Kidney (tissue), 14 donors: ENCODE measurements around the gene EPHA4. TPM values are rescaled to one million over a fixed set of nuclear protein-coding genes. Genes with fewer than 3 reads are reported as not detected.

Experiments used
- DNase-seq, 5 donors: peaks; one replicate each; pipeline ENCODE4 v3.0.0-alpha.2; 2013 to 2020
- FAIRE-seq: peaks from 2 replicates; lab custom pipeline; 2012; peaks lifted over from hg19 to GRCh38; lab: Jason Lieb, UNC
- H3K27ac ChIP-seq, 2 donors: one replicate each; pipeline ENCODE4 v1.7.0; 2013; ENCODE audit warnings: low read depth in 2 of 2, low read length in 2 of 2, inconsistent platforms in 1 of 2
- H3K27me3 ChIP-seq: one replicate; pipeline ENCODE4 v1.7.1; 2013; ENCODE audit warnings: low read length, inconsistent platforms; ENCODE audit not compliant: control insufficient read depth, insufficient read depth
- H3K36me3 ChIP-seq, 3 donors: one replicate each; pipeline versions ENCODE4 v1.7.0 to v1.7.1; 2013; ENCODE audit warnings: low read length in 3 of 3, control low read depth in 1 of 3, inconsistent platforms in 1 of 3; ENCODE audit not compliant: insufficient read depth in 3 of 3, control insufficient read depth in 2 of 3
- H3K4me1 ChIP-seq, 3 donors: one replicate each; pipeline versions ENCODE4 v1.7.0 to v1.7.1; 2013; ENCODE audit warnings: low read length in 3 of 3, inconsistent platforms in 1 of 3, low read depth in 1 of 3; ENCODE audit not compliant: control insufficient read depth in 2 of 3, insufficient read depth in 2 of 3
- H3K4me3 ChIP-seq, 3 donors: one replicate each; pipeline versions ENCODE4 v1.7.0 to v1.8.1; 2013; ENCODE audit warnings: low read length in 3 of 3, control low read depth in 1 of 3, inconsistent platforms in 1 of 3
- H3K9ac ChIP-seq, 3 donors: one replicate each; pipeline versions ENCODE4 v1.7.0 to v1.7.1; 2013; ENCODE audit warnings: low read length in 3 of 3, control low read depth in 1 of 3, inconsistent platforms in 1 of 3
- H3K9me3 ChIP-seq, 3 donors: one replicate each; pipeline versions ENCODE4 v1.7.0 to v1.7.1; 2013; ENCODE audit warnings: low read length in 3 of 3, control low read depth in 1 of 3, inconsistent platforms in 1 of 3; ENCODE audit not compliant: control insufficient read depth in 2 of 3, insufficient read depth in 1 of 3
- CTCF ChIP-seq: IDR thresholded peaks from 3 replicates; pipeline ENCODE4 v1.5.1; 2012; ENCODE audit warnings: mild to moderate bottlenecking, moderate library complexity, borderline replicate concordance; ENCODE audit not compliant: insufficient read depth; ENCODE audit errors: extremely low read depth
- intact Hi-C: fragments of 100-400 bp; cut with DNase I; formaldehyde crosslinking; loops from one replicate; pipeline ENCODE4 v1.11.1; 2022
- polyA plus RNA-seq: library from polyadenylated mRNA; stranded (reverse); fragments of 350-450 nt; fragmentation: Illumina TruSeq; extraction: RNeasy Lipid Tissue Mini Kit (QIAGEN cat#74804); gene quantifications from one replicate; pipeline ENCODE4 v1.2.3, GENCODE V29; 2014; ENCODE audit warnings: low read depth, low replicate concordance; ENCODE audit not compliant: insufficient read depth
- total RNA-seq: library from RNA; stranded (reverse); fragmentation: NEBNext Ultra II Directional; extraction: Animal tissue kit (Norgen Biotek cat#: 25700); gene quantifications from one replicate; pipeline ENCODE4 v1.2.1, GENCODE V29; 2021
- donor health status: control.
- donor health status: control.
- donor health status: control.
- donor health status: control.
- donor health status: control.
- donor health status: DM: yes; HTN: yes; CAD: no.
- donor health status: Normal renal cell carcinoma (clear cell type).

EPHA4 gene
- total and polyA plus RNA-seq, 2 donors from 2014 or later = 4.8 to 38.0 TPM

GRCh38 chr2:221473451-221473850 is 98.7 kb downstream of the EPHA4 start:
- no peak overlapping the region for H3K4me3 ChIP-seq
- DNase-seq = no peak
- H3K9ac ChIP-seq = no peak overlapping the region
- H3K36me3 ChIP-seq = no peaks in the 10 kb centered on the region
- H3K9me3 ChIP-seq = no peaks in the 10 kb centered on the region
- H3K4me1 ChIP-seq = no peaks in the 10 kb centered on the region
- intact Hi-C loops = no loop called here
- no peaks in the 10 kb centered on the region for H3K27me3 ChIP-seq
- no peak for TF ChIP-seq CTCF
- FAIRE-seq = no peak
- H3K27ac ChIP-seq = no peak overlapping the region

- FAIRE-seq (no peak), DNase-seq (no peak)
- Histone ChIP-seq H3K4me1 (peaks cover 0 to 4% (median 0%) of the 10 kb centered on the region in 3 donors), H3K4me3 (no peak overlapping the region), H3K27me3 (no peaks in the 10 kb centered on the region), H3K9ac (no peak overlapping the region), H3K9me3 (no peaks in the 10 kb centered on the region), H3K27ac (no peak overlapping the region), H3K36me3 (no peaks in the 10 kb centered on the region)
- no peak for TF ChIP-seq CTCF
- intact Hi-C loops = no loop called here
Measured at GRCh38 chr2:221468317-221468716, 103.8 kb downstream of the EPHA4 start.

GRCh38 chr2:221467610-221468009 is 104.5 kb downstream of the EPHA4 start:
- Histone ChIP-seq H3K9me3 (no peaks in the 10 kb centered on the region), H3K27ac (no peak overlapping the region), H3K9ac (no peak overlapping the region), H3K27me3 (no peaks in the 10 kb centered on the region), H3K4me3 (no peak overlapping the region), H3K4me1 (peaks cover 0 to 4% (median 0%) of the 10 kb centered on the region in 3 donors), H3K36me3 (no peaks in the 10 kb centered on the region)
- no peak for TF ChIP-seq CTCF
- no peak for FAIRE-seq
- intact Hi-C loops = no loop called here
- no peak for DNase-seq

DNA sequence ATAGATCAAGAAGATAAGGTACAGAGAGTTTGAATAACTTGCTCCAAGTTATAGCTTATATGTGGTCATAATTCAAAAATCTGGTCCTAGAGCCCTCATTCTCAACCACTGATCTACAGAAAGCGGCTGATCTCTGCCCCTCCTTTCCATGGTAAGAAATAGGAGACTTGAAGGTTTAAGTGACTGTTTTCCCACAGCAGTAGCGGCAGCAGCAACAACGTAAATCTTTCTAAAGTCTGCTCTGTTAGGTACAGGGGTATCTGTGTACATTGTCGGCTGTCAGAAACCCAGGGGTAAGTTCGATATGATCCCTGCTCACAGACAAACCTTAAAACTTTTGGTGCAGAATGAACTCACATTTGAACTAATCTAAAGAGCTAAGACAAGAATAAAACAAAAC is 105.4 kb downstream of the EPHA4 start:
- no peaks in the 10 kb centered on the region for H3K27me3 ChIP-seq
- no peak for FAIRE-seq
- DNase-seq = peak in 3 of 5 donors; percentile 21 to 66 (median 56)
- H3K9ac ChIP-seq = no peak overlapping the region
- no peaks in the 10 kb centered on the region for H3K9me3 ChIP-seq
- TF ChIP-seq CTCF = no peak
- no peak overlapping the region for H3K27ac ChIP-seq
- peaks cover 0 to 4% (median 0%) of the 10 kb centered on the region in 3 donors for H3K4me1 ChIP-seq
- intact Hi-C loops = no loop called here
- no peak overlapping the region for H3K4me3 ChIP-seq
- no peaks in the 10 kb centered on the region for H3K36me3 ChIP-seq
